B cell (primary cell): ENCODE results near the gene SFSWAP. TPM values are rescaled to one million over a fixed set of nuclear protein-coding genes. Genes with fewer than 3 reads are reported as not detected.

Source experiments
- ATAC-seq: fragments of 200-7000 bp; cut with Tn5 transposase; one replicate; pipeline ENCODE4 v1.10.0; 2021; ENCODE audit warnings: low read depth, mild to moderate bottlenecking, moderate number of reproducible peaks, moderate library complexity
- CTCF ChIA-PET: fragments of 350-600 bp; sonication (Branson Sonifier 250); formaldehyde crosslinking; loops from one replicate; lab custom pipeline; 2021; ENCODE audit warnings: antibody characterized with exemption, inconsistent platforms; lab: Charles Lee
- POLR2A ChIA-PET: fragments of 350-600 bp; sonication (Branson Sonifier 250); formaldehyde crosslinking; loops from one replicate; lab custom pipeline; 2021; ENCODE audit warnings: antibody characterized with exemption; lab: Charles Lee
- DNase-seq: peaks from one replicate; pipeline ENCODE4 v3.0.0; 2013
- H2AFZ ChIP-seq: 2 replicates; pipeline ENCODE4 v1.6.1; 2012; ENCODE audit warnings: mild to moderate bottlenecking, low read depth, low read length; ENCODE audit not compliant: insufficient read depth, poor library complexity, severe bottlenecking
- H3K27ac ChIP-seq, 2 donors: 1 replicate in 1 of 2; 2 replicates in 1 of 2; pipeline ENCODE4 v1.5.1; 2012 to 2013; ENCODE audit warnings: low read length in 2 of 2, mild to moderate bottlenecking in 2 of 2, moderate library complexity in 1 of 2
- H3K27me3 ChIP-seq, 4 experiments: fragments of 200-600 bp in 1 of 4; sonication (generic) in 1 of 4; replicated peaks in 1 of 4; 1 replicate in 2 of 4; 2 replicates in 2 of 4; pipeline versions ENCODE4 v1.6.1 to v1.7.0; 2013 to 2016; ENCODE audit warnings: low read length in 3 of 4, mild to moderate bottlenecking in 2 of 4, mixed read lengths in 1 of 4, moderate library complexity in 1 of 4; ENCODE audit not compliant: insufficient read depth in 4 of 4, control insufficient read depth in 3 of 4; ENCODE audit errors: control extremely low read depth in 1 of 4
- H3K36me3 ChIP-seq, 2 experiments: replicated peaks in 1 of 2; 1 replicate in 1 of 2; 2 replicates in 1 of 2; pipeline versions ENCODE4 v1.6.1 to v1.7.1; 2013; ENCODE audit warnings: low read length in 1 of 2; ENCODE audit not compliant: insufficient read depth in 2 of 2, control insufficient read depth in 1 of 2; ENCODE audit errors: control extremely low read depth in 1 of 2, extremely low read depth in 1 of 2
- H3K4me1 ChIP-seq, 2 donors: fragments of 200-600 bp in 1 of 2; sonication (generic) in 1 of 2; 1 replicate in 1 of 2; 2 replicates in 1 of 2; pipeline versions ENCODE4 v1.5.1 to v1.6.1; 2013 to 2017; ENCODE audit warnings: low read length in 2 of 2; ENCODE audit not compliant: control insufficient read depth in 2 of 2, insufficient read depth in 2 of 2
- H3K4me2 ChIP-seq: replicated peaks from 2 replicates; pipeline ENCODE3; 2012; ENCODE audit warnings: mild to moderate bottlenecking, low read depth, low read length; ENCODE audit not compliant: poor library complexity, severe bottlenecking
- H3K4me3 ChIP-seq, 5 experiments: fragments of 200-600 bp in 1 of 5; sonication (generic) in 1 of 5; 1 replicate in 3 of 5; 2 replicates in 2 of 5; pipeline versions ENCODE4 v1.5.1 to v1.7.0; 2011 to 2016; ENCODE audit warnings: low read length in 4 of 5, mild to moderate bottlenecking in 4 of 5, low read depth in 2 of 5, control low read depth in 1 of 5, moderate library complexity in 1 of 5; ENCODE audit not compliant: insufficient read depth in 1 of 5; ENCODE audit errors: control extremely low read depth in 1 of 5, extremely low read depth in 1 of 5
- H3K79me2 ChIP-seq: fragments of 200-600 bp; sonication (generic); one replicate; pipeline ENCODE4 v1.6.0; 2016; ENCODE audit warnings: low read length; ENCODE audit not compliant: control insufficient read depth, insufficient read depth
- H3K9ac ChIP-seq: fragments of 200-600 bp; sonication (generic); 2 replicates; pipeline ENCODE4 v1.6.1; 2017; ENCODE audit warnings: mild to moderate bottlenecking, low read length, moderate library complexity
- H3K9me3 ChIP-seq, 3 donors: one replicate each; pipeline versions ENCODE4 v1.6.1 to v1.7.1; 2013; ENCODE audit warnings: low read length in 2 of 3; ENCODE audit not compliant: control insufficient read depth in 2 of 3, insufficient read depth in 1 of 3; ENCODE audit errors: control extremely low read depth in 1 of 3
- H4K20me1 ChIP-seq: 2 replicates; pipeline ENCODE4 v1.6.0; 2012; ENCODE audit warnings: mild to moderate bottlenecking, low read length; ENCODE audit not compliant: insufficient read depth, control insufficient read depth, poor library complexity, severe bottlenecking
- H3K27ac Mint-ChIP-seq: one replicate; pipeline ENCODE4 v1.8.0; 2021; ENCODE audit warnings: mixed read lengths
- H3K27me3 Mint-ChIP-seq: one replicate; pipeline ENCODE4 v1.8.0; 2021; ENCODE audit warnings: mixed read lengths
- H3K4me1 Mint-ChIP-seq: one replicate; pipeline ENCODE4 v1.8.0; 2021; ENCODE audit warnings: mixed read lengths
- H3K4me3 Mint-ChIP-seq: one replicate; pipeline ENCODE4 v1.8.0; 2021; ENCODE audit warnings: mixed read lengths
- H3K9me3 Mint-ChIP-seq: one replicate; pipeline ENCODE4 v1.8.0; 2022; ENCODE audit warnings: mixed read lengths; ENCODE audit not compliant: insufficient read depth
- CTCF ChIP-seq: fragments of 200-600 bp; IDR thresholded peaks from one replicate; pipeline ENCODE4 v1.8.0; 2022; ENCODE audit warnings: antibody characterized with exemption, mild to moderate bottlenecking
- EZH2 ChIP-seq: IDR thresholded peaks from 2 replicates; pipeline ENCODE4 v1.6.1; 2012; ENCODE audit warnings: borderline replicate concordance, low read depth, mild to moderate bottlenecking, moderate library complexity, low read length; ENCODE audit not compliant: insufficient read depth, poor library complexity, severe bottlenecking
- WGBS: methylation state at CpG from one replicate; pipeline ENCODE4 v1.1.5; 2013; ENCODE audit warnings: missing lambda C conversion rate; ENCODE audit not compliant: insufficient coverage; 5-methylcytosine and 5-hydroxymethylcytosine counted together
- intact Hi-C: fragments of 100-400 bp; cut with micrococcal nuclease; formaldehyde crosslinking; loops from one replicate; pipeline ENCODE4 v1.10.0; 2022
- polyA plus RNA-seq: library from polyadenylated mRNA; depleted of rRNA; stranded (reverse); fragments of >200 nt; gene quantifications from 2 replicates; pipeline ENCODE4 v1.2.3, GENCODE V29; 2012
- total RNA-seq, 2 donors: library from RNA; stranded (reverse); fragments of 120-200 nt in 1 of 2; gene quantifications; 1 replicate in 1 of 2; 2 replicates in 1 of 2; pipeline versions ENCODE4 v1.2.3 to v1.2.4, GENCODE V29; 2013 to 2022

Gene SFSWAP
- total and polyA plus RNA-seq, 2 donors (not counting 1 experiment from before 2014, with no cell fraction given), result 69.3 to 122 TPM

GRCh38 chr12:131759176-131759575 lies 48.3 kb downstream of the SFSWAP start:
- intact Hi-C loops, result no loop called here
- Histone ChIP-seq H3K4me2 (no peak overlapping the region), H3K4me1 (peaks cover 0 to 5% of the 10 kb centered on the region in 2 donors), H2AFZ (no peak overlapping the region), H3K4me3 (no peak overlapping the region), H3K27me3 (no peaks in the 10 kb centered on the region), H3K9me3 (no peaks in the 10 kb centered on the region), H4K20me1 (peaks cover 6% of the 10 kb centered on the region), H3K36me3 (peaks cover 0 to 62% of the 10 kb centered on the region in 2 experiments), H3K79me2 (peaks cover 32% of the 10 kb centered on the region), H3K9ac (no peak overlapping the region), H3K27ac (no peak overlapping the region)
- DNase-seq (no peak), ATAC-seq (no peak)
- H3K4me1 Mint-ChIP-seq, result peaks cover 6% of the 10 kb centered on the region
- H3K4me3 Mint-ChIP-seq, result no peak overlapping the region
- WGBS, result no CpG with 5 or more reads among the region's 8 CpGs
- H3K27me3 Mint-ChIP-seq, result no peaks in the 10 kb centered on the region
- H3K27ac Mint-ChIP-seq, result no peak overlapping the region
- no peaks in the 10 kb centered on the region for H3K9me3 Mint-ChIP-seq
- TF ChIP-seq CTCF (no peak), EZH2 (no peak)
- POLR2A ChIA-PET, result no interaction called here
- CTCF ChIA-PET, result no interaction called here

- intact Hi-C loops, result loop anchor here (10.0 kb wide), 1 partner anchor 133 kb away; the partner anchor contains the start of gene ULK1
- no peaks in the 10 kb centered on the region for H3K9me3 Mint-ChIP-seq
- Histone ChIP-seq H3K36me3 (peaks cover 2 to 51% of the 10 kb centered on the region in 2 experiments), H3K4me2 (no peak overlapping the region), H3K9ac (no peak overlapping the region), H3K4me3 (no peak overlapping the region), H3K79me2 (peaks cover 23% of the 10 kb centered on the region), H4K20me1 (peaks cover under 1% of the 10 kb centered on the region), H3K27me3 (no peaks in the 10 kb centered on the region), H3K9me3 (no peaks in the 10 kb centered on the region), H2AFZ (no peak overlapping the region), H3K27ac (no peak overlapping the region), H3K4me1 (peaks cover 8% of the 10 kb centered on the region in 2 donors)
- H3K4me1 Mint-ChIP-seq, result peaks cover 12% of the 10 kb centered on the region
- DNase-seq, result no peak
- ChIA-PET POLR2A (no interaction called here), CTCF (no interaction called here)
- H3K27me3 Mint-ChIP-seq, result no peaks in the 10 kb centered on the region
- TF ChIP-seq CTCF (no peak), EZH2 (no peak)
- 100% methylated on average over 4 of the region's 5 CpGs for WGBS
- no peak for ATAC-seq
- H3K27ac Mint-ChIP-seq, result no peak overlapping the region
- no peak overlapping the region for H3K4me3 Mint-ChIP-seq
Measured at GRCh38 chr12:131761638-131762037, 50.7 kb downstream of the SFSWAP start.
